Mammary epithelial cell (primary cell): Measurements from ENCODE around the gene ZNF622.

Experiments
- EZH2 ChIP-seq: IDR thresholded peaks from 2 replicates; pipeline ENCODE4 v1.6.1; 2012; ENCODE audit warnings: low read length, inconsistent platforms, borderline replicate concordance
- TF ChIP-seq, protein P1 (sequence below), 2 donors: IDR thresholded peaks in 1 of 2; conservative IDR thresholded peaks in 1 of 2; 2 replicates each; pipeline ENCODE4 v1.5.1; 2011 to 2012; ENCODE audit warnings: inconsistent platforms in 2 of 2, low read length in 2 of 2, mild to moderate bottlenecking in 2 of 2, control low read depth in 1 of 2, low read depth in 1 of 2; ENCODE audit not compliant: insufficient read depth in 1 of 2; ENCODE audit errors: extremely low read depth in 1 of 2

GRCh38 chr5:16480144-16480543, 14.5 kb upstream of the ZNF622 start:
- TF ChIP-seq, protein P1, sequence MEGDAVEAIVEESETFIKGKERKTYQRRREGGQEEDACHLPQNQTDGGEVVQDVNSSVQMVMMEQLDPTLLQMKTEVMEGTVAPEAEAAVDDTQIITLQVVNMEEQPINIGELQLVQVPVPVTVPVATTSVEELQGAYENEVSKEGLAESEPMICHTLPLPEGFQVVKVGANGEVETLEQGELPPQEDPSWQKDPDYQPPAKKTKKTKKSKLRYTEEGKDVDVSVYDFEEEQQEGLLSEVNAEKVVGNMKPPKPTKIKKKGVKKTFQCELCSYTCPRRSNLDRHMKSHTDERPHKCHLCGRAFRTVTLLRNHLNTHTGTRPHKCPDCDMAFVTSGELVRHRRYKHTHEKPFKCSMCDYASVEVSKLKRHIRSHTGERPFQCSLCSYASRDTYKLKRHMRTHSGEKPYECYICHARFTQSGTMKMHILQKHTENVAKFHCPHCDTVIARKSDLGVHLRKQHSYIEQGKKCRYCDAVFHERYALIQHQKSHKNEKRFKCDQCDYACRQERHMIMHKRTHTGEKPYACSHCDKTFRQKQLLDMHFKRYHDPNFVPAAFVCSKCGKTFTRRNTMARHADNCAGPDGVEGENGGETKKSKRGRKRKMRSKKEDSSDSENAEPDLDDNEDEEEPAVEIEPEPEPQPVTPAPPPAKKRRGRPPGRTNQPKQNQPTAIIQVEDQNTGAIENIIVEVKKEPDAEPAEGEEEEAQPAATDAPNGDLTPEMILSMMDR (conservative IDR thresholded peaks at IDR 0.05 in 1 of 2, IDR thresholded peaks at IDR 0.05 in 1 of 2; ENCODE audit: extremely low read depth in 1 of 2, insufficient read depth in 1 of 2, low read depth in 1 of 2, low read length in 2 of 2), result no peak
- TF ChIP-seq EZH2, result no peak
